ENCODE results near the gene JAK1.

JAK1 gene

GRCh38 chr1:64915381-64916274, 50.7 kb downstream of the JAK1 start (continued):
- no peak for TF ChIP-seq TSHZ1 (tag by site-specific recombination; IDR thresholded peaks at IDR 0.05; ENCODE audit: borderline replicate concordance)
- TF ChIP-seq ZNF558 (tag by site-specific recombination; IDR thresholded peaks at IDR 0.05), result no peak
- TF ChIP-seq INSM2 (tag by site-specific recombination; IDR thresholded peaks at IDR 0.05), result no peak
- no peak for TF ChIP-seq ZNF660 (tag by site-specific recombination; IDR thresholded peaks at IDR 0.05)
- TF ChIP-seq ZNF664 (tag by site-specific recombination; IDR thresholded peaks at IDR 0.05), result peak; percentile 51; the same call in 1 of the 2 replicates
- no peak for TF ChIP-seq ELK4 (IDR thresholded peaks at IDR 0.05; ENCODE audit: borderline replicate concordance, low read depth, low read length)
- 0 out of 2 replicates have a peak, but pooled peaks have one; percentile 22 for TF ChIP-seq ZNF629 (tag by site-specific recombination; IDR thresholded peaks at IDR 0.05)
- TF ChIP-seq IKZF3 (tag by site-specific recombination; IDR thresholded peaks at IDR 0.05), result no peak
- TF ChIP-seq, protein P1, sequence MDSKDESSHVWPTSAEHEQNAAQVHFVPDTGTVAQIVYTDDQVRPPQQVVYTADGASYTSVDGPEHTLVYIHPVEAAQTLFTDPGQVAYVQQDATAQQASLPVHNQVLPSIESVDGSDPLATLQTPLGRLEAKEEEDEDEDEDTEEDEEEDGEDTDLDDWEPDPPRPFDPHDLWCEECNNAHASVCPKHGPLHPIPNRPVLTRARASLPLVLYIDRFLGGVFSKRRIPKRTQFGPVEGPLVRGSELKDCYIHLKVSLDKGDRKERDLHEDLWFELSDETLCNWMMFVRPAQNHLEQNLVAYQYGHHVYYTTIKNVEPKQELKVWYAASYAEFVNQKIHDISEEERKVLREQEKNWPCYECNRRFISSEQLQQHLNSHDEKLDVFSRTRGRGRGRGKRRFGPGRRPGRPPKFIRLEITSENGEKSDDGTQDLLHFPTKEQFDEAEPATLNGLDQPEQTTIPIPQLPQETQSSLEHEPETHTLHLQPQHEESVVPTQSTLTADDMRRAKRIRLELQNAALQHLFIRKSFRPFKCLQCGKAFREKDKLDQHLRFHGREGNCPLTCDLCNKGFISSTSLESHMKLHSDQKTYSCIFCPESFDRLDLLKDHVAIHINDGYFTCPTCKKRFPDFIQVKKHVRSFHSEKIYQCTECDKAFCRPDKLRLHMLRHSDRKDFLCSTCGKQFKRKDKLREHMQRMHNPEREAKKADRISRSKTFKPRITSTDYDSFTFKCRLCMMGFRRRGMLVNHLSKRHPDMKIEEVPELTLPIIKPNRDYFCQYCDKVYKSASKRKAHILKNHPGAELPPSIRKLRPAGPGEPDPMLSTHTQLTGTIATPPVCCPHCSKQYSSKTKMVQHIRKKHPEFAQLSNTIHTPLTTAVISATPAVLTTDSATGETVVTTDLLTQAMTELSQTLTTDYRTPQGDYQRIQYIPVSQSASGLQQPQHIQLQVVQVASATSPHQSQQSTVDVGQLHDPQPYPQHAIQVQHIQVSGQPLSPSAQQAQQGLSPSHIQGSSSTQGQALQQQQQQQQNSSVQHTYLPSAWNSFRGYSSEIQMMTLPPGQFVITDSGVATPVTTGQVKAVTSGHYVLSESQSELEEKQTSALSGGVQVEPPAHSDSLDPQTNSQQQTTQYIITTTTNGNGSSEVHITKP (tag by site-specific recombination; IDR thresholded peaks at IDR 0.05), result peak; percentile 43; the same call in 1 of the 2 replicates
- TF ChIP-seq ZNF16 (tag by site-specific recombination; IDR thresholded peaks at IDR 0.05; ENCODE audit: low read depth), result no peak
- TF ChIP-seq ZBTB44 (tag by site-specific recombination; IDR thresholded peaks at IDR 0.05), result no peak
- TF ChIP-seq YY2 (tag by site-specific recombination; IDR thresholded peaks at IDR 0.05), result no peak
- TF ChIP-seq KLF10 (tag by site-specific recombination; IDR thresholded peaks at IDR 0.05), result no peak
- no peak for TF ChIP-seq ZBTB11 (tag by site-specific recombination; conservative IDR thresholded peaks at IDR 0.05; ENCODE audit: low read depth)
- TF ChIP-seq ZNF843 (tag by site-specific recombination; IDR thresholded peaks at IDR 0.05), result no peak
- TF ChIP-seq ZNF785 (tag by site-specific recombination; IDR thresholded peaks at IDR 0.05), result no peak
- no peak for TF ChIP-seq ZNF623 (tag by site-specific recombination; IDR thresholded peaks at IDR 0.05)
- peak; percentile 8; the same call in 1 of the 2 replicates for TF ChIP-seq ZNF335 (tag by site-specific recombination; conservative IDR thresholded peaks at IDR 0.05)
- no peak for TF ChIP-seq ZNF600 (tag by site-specific recombination; IDR thresholded peaks at IDR 0.05)
- peak; percentile 21; the same call in 1 of the 2 replicates for TF ChIP-seq ZBTB20 (tag by site-specific recombination; IDR thresholded peaks at IDR 0.05)
- TF ChIP-seq ZNF398 (tag by site-specific recombination; IDR thresholded peaks at IDR 0.05), result no peak

Data from HEK293 (cell line).